GM19467 (cell line): ENCODE results near the gene SPRYD3.
"Not testable (repeated sequence)": the region's sequence is repeated elsewhere in the genome, so short reads cannot be mapped to it uniquely, and the experiment has no call there.

Experiments used
- ATAC-seq: cut with Tn5 transposase; IDR thresholded peaks from one replicate; pipeline ENCODE4 v1.9.1; 2021; ENCODE audit warnings: mild to moderate bottlenecking, moderate library complexity; ENCODE audit not compliant: unreplicated experiment

Gene SPRYD3

GRCh38 chr12:53101931-53102781, 23.0 kb upstream of the SPRYD3 start:
- no peak for ATAC-seq

- ATAC-seq: no peak
Measured at GRCh38 chr12:53101266-53101665, 22.1 kb upstream of the SPRYD3 start.

GRCh38 chr12:53100466-53101151, 21.4 kb upstream of the SPRYD3 start:
- no peak for ATAC-seq

GRCh38 chr12:53099071-53099882, 20.1 kb upstream of the SPRYD3 start:
- no peak for ATAC-seq

- ATAC-seq: no peak
Measured at GRCh38 chr12:53098354-53098981, 19.3 kb upstream of the SPRYD3 start.

- no peak for ATAC-seq
Measured at GRCh38 chr12:53097564-53098353, 18.6 kb upstream of the SPRYD3 start, which contains the start of gene IGFBP6. Gene IGFBP6 (plus strand): TSS chr12:53097667. CDS start chr12:53097718, 51 bp downstream.

GRCh38 chr12:53097207-53097563, 18.0 kb upstream of the SPRYD3 start:
- no peak for ATAC-seq

- ATAC-seq: no peak
Measured at GRCh38 chr12:53096759-53097158, 17.6 kb upstream of the SPRYD3 start.

- no peak for ATAC-seq
Measured at GRCh38 chr12:53096089-53096741, 17.0 kb upstream of the SPRYD3 start.

GRCh38 chr12:53095596-53095895, 16.4 kb upstream of the SPRYD3 start:
- ATAC-seq: not testable (repeated sequence)

GRCh38 chr12:53094796-53095595, 15.8 kb upstream of the SPRYD3 start:
- not testable (repeated sequence) for ATAC-seq

GRCh38 chr12:53094394-53094787, 15.2 kb upstream of the SPRYD3 start:
- no peak for ATAC-seq

- ATAC-seq: no peak
Measured at GRCh38 chr12:53093777-53094393, 14.7 kb upstream of the SPRYD3 start.

GRCh38 chr12:53091756-53092155, 12.6 kb upstream of the SPRYD3 start:
- ATAC-seq: no peak

- no peak for ATAC-seq
Measured at GRCh38 chr12:53090554-53090953, 11.4 kb upstream of the SPRYD3 start.

GRCh38 chr12:53090105-53090504, 10.9 kb upstream of the SPRYD3 start:
- ATAC-seq: no peak

- ATAC-seq: no peak
Measured at GRCh38 chr12:53086361-53086760, 7.2 kb upstream of the SPRYD3 start.

GRCh38 chr12:53082637-53083175, 3.5 kb upstream of the SPRYD3 start:
- no peak for ATAC-seq
